Bronchial epithelial cell (primary cell): Measurements from ENCODE around the gene PTGS2. TPM values are rescaled to one million over a fixed set of nuclear protein-coding genes. Genes with fewer than 3 reads are reported as not detected.
A peak's percentile ranks its signal among the peaks of the same experiment; 100 is the strongest.

ENCODE experiments used
- DNase-seq: peaks from one replicate; pipeline ENCODE4 v3.0.0-alpha.2; 2010; ENCODE audit warnings: low read depth
- FAIRE-seq: peaks from 2 replicates; lab custom pipeline; 2011; peaks lifted over from hg19 to GRCh38; lab: Jason Lieb, UNC
- H3K27me3 ChIP-seq: 2 replicates; pipeline ENCODE4 v1.5.1; 2011; ENCODE audit warnings: low read length; ENCODE audit not compliant: control insufficient read depth, insufficient read depth
- H3K36me3 ChIP-seq: 2 replicates; pipeline ENCODE4 v1.5.1; 2011; ENCODE audit warnings: low read length; ENCODE audit not compliant: control insufficient read depth, insufficient read depth
- H3K4me3 ChIP-seq: 2 replicates; pipeline ENCODE4 v1.5.1; 2011; ENCODE audit warnings: mild to moderate bottlenecking, low read depth, low read length, control low read depth
- total RNA-seq: library from RNA; depleted of rRNA; stranded (reverse); fragments of >200 nt; gene quantifications from 2 replicates; pipeline ENCODE4 v1.2.1, GENCODE V29; 2014
- TF ChIP-seq, protein P1 (sequence below): IDR thresholded peaks from 2 replicates; pipeline ENCODE4 v1.5.1; 2011; ENCODE audit warnings: mild to moderate bottlenecking, moderate library complexity, low read length, control low read depth, inconsistent platforms; ENCODE audit not compliant: insufficient read depth, severe bottlenecking

PTGS2 gene
- total RNA-seq, 1 donor from 2014 or later: 22.1 TPM

- Histone ChIP-seq H3K27me3 (no peaks in the 10 kb centered on the region), H3K4me3 (no peak overlapping the region), H3K36me3 (no peaks in the 10 kb centered on the region)
- DNase-seq: peak; percentile 90
- TF ChIP-seq, protein P1, sequence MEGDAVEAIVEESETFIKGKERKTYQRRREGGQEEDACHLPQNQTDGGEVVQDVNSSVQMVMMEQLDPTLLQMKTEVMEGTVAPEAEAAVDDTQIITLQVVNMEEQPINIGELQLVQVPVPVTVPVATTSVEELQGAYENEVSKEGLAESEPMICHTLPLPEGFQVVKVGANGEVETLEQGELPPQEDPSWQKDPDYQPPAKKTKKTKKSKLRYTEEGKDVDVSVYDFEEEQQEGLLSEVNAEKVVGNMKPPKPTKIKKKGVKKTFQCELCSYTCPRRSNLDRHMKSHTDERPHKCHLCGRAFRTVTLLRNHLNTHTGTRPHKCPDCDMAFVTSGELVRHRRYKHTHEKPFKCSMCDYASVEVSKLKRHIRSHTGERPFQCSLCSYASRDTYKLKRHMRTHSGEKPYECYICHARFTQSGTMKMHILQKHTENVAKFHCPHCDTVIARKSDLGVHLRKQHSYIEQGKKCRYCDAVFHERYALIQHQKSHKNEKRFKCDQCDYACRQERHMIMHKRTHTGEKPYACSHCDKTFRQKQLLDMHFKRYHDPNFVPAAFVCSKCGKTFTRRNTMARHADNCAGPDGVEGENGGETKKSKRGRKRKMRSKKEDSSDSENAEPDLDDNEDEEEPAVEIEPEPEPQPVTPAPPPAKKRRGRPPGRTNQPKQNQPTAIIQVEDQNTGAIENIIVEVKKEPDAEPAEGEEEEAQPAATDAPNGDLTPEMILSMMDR: no peak
- FAIRE-seq: no peak
Observed at GRCh38 chr1:186662752-186663151, 17.5 kb downstream of the PTGS2 start.

- H3K36me3 ChIP-seq: no peaks in the 10 kb centered on the region
- DNase-seq (no peak), FAIRE-seq (no peak)
- H3K27me3 ChIP-seq: no peaks in the 10 kb centered on the region
- TF ChIP-seq, protein P1: no peak
- no peak overlapping the region for H3K4me3 ChIP-seq
Observed at GRCh38 chr1:186659890-186660341, 20.3 kb downstream of the PTGS2 start.

DNA sequence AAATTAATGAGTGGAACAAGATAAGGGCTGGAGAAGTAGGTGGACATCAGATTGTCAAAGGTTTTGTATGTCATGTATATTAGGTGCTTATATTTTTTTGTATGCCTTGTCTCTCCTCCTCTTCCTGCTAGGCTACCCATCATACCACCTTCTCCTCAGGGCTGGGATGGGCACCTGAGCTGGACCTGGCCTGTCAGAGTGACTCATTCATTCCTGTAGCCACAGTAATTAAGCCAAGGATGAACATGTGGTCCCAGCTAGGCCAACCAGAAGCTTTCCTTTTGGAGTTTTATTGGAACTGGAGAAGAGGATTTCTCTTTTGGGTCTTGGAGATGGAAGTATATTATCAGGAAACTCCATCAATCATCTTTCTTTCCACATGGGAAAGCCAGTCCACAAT, 21.2 kb downstream of the PTGS2 start:
- FAIRE-seq: no peak

DNA sequence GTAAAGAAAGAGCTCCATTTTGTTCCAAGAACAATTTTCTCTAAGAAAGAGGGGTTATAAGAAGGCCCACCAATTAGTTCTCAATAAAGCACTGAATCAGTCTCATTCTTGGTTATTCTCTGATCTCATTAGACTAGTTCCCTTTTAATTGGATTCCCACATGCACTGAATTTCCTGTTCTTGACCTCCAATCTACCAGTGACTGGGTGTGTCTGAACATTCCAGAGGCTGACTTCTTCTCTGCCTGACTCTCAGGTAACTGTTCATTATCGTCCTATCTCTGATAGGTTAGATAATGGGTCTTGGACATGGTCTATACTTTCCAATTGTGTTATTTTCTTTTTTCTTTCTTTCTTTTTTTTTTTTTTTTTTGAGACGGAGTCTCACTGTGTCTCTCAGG, 22.7 kb downstream of the PTGS2 start:
- no peaks in the 10 kb centered on the region for H3K27me3 ChIP-seq
- H3K4me3 ChIP-seq: no peak overlapping the region
- TF ChIP-seq, protein P1: no peak
- FAIRE-seq (no peak), DNase-seq (no peak)
- H3K36me3 ChIP-seq: no peaks in the 10 kb centered on the region

More for the DNA sequence above, 21.2 kb downstream of the PTGS2 start:
- DNase-seq: peak; percentile 94
- Histone ChIP-seq H3K27me3 (no peaks in the 10 kb centered on the region), H3K4me3 (no peak overlapping the region), H3K36me3 (no peaks in the 10 kb centered on the region)
- TF ChIP-seq, protein P1: no peak

GRCh38 chr1:186655876-186656275, 24.3 kb downstream of the PTGS2 start:
- Histone ChIP-seq H3K36me3 (no peaks in the 10 kb centered on the region), H3K4me3 (no peak overlapping the region), H3K27me3 (no peaks in the 10 kb centered on the region)
- TF ChIP-seq, protein P1: no peak
- FAIRE-seq (no peak), DNase-seq (no peak)

GRCh38 chr1:186654741-186655140, 25.5 kb downstream of the PTGS2 start:
- TF ChIP-seq, protein P1: no peak
- Histone ChIP-seq H3K27me3 (no peaks in the 10 kb centered on the region), H3K36me3 (no peaks in the 10 kb centered on the region), H3K4me3 (no peak overlapping the region)
- no peak for FAIRE-seq
- DNase-seq: no peak
